ENCODE results near the gene ATP2B1. TPM values are rescaled to one million over a fixed set of nuclear protein-coding genes. Genes with fewer than 3 reads are reported as not detected.

The ATP2B1 gene
- total RNA-seq, 1 donor from 2014 or later = 105 TPM

DNA sequence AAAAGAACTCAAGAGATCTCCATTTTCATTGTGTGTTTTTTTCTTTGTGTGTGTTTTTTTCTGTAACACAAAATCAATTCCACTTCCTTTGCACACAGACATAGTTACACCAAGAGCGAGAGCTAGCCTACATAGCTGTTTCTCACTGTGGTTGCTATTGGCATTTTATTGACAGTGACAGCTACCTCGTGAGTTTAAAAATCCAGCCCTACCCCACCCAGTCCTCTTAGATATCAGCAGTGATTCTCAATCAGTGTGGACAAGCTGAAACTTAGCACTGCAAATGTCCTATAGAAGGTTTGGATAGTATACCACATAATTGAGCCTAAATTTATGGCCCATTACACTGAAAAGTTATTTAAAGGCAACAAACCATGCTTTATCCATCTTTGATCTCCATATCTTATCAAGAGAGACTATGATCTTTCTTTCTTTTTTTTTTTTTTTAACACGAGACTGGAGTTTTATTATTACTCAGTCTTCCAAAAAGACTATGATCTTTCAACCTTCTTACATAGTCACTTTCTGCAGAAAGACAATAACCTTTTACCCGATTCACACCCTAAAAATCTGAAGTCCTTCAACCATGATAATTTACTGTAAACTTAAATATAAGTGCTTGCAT, 46.8 kb downstream of the ATP2B1 start:
- Mint-ChIP-seq H3K27me3 (no peaks in the 10 kb centered on the region), H3K4me3 (ENCODE audit: low read depth) (no peak overlapping the region), H3K27ac (no peak overlapping the region), H3K36me3 (ENCODE audit: insufficient read depth) (peaks cover 2% of the 10 kb centered on the region), H3K4me1 (ENCODE audit: low read depth) (peaks cover 52% of the 10 kb centered on the region), H3K9me3 (ENCODE audit: low read depth) (peaks cover 4% of the 10 kb centered on the region)
- TF ChIP-seq, protein P1, sequence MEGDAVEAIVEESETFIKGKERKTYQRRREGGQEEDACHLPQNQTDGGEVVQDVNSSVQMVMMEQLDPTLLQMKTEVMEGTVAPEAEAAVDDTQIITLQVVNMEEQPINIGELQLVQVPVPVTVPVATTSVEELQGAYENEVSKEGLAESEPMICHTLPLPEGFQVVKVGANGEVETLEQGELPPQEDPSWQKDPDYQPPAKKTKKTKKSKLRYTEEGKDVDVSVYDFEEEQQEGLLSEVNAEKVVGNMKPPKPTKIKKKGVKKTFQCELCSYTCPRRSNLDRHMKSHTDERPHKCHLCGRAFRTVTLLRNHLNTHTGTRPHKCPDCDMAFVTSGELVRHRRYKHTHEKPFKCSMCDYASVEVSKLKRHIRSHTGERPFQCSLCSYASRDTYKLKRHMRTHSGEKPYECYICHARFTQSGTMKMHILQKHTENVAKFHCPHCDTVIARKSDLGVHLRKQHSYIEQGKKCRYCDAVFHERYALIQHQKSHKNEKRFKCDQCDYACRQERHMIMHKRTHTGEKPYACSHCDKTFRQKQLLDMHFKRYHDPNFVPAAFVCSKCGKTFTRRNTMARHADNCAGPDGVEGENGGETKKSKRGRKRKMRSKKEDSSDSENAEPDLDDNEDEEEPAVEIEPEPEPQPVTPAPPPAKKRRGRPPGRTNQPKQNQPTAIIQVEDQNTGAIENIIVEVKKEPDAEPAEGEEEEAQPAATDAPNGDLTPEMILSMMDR (IDR thresholded peaks at IDR 0.05; ENCODE audit: unreplicated experiment) = no peak
- no peak for DNase-seq (ENCODE audit: low spot score, unreplicated experiment)

DNA sequence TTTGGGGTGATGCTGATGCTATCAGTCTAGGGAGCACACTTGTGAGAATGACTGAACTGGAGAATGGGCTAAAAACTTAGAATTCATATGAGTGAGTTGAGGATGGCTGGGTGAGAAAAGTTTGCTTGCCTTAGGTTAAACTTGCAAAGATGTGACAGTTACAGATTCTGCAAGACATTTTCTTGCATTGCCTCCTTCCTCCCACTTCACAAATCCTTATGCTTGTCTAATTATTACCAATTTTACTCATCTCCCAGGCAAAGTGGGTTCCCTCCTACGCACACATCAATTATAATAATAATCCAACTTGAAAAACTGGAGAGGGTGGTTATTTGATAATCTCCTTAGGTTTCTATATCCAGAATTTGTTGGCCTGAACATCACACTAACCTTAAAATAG, 50.9 kb downstream of the ATP2B1 start:
- H3K4me1 Mint-ChIP-seq (ENCODE audit: low read depth) = peaks cover 44% of the 10 kb centered on the region
- H3K27me3 Mint-ChIP-seq = no peaks in the 10 kb centered on the region
- H3K4me3 Mint-ChIP-seq (ENCODE audit: low read depth) = no peak overlapping the region
- H3K9me3 Mint-ChIP-seq (ENCODE audit: low read depth) = no peaks in the 10 kb centered on the region
- no peak overlapping the region for H3K27ac Mint-ChIP-seq
- peaks cover 8% of the 10 kb centered on the region for H3K36me3 Mint-ChIP-seq (ENCODE audit: insufficient read depth)
- DNase-seq (ENCODE audit: low spot score, unreplicated experiment) = no peak
- TF ChIP-seq, protein P1 (IDR thresholded peaks at IDR 0.05; ENCODE audit: unreplicated experiment) = no peak

DNA sequence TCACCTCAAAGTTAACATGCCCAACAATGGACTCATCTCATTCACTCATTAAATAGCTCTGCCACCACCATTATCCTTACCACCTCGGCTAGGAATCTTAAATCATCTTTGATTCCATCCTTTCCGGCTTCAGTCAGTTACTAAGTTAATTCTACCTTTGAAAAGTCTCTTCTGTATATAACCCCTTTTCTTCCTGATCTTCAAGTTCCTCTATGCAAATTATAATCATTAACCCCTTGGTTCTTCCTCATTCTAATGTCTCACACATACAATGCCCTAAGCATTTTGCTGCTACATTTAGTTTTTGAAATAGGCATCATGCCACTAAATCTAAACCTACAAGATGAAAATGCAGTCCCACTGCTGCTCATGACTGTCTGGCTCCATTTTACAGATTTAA, 51.6 kb downstream of the ATP2B1 start:
- Mint-ChIP-seq H3K4me1 (ENCODE audit: low read depth) (peaks cover 39% of the 10 kb centered on the region), H3K27me3 (no peaks in the 10 kb centered on the region), H3K27ac (no peak overlapping the region), H3K9me3 (ENCODE audit: low read depth) (no peaks in the 10 kb centered on the region), H3K4me3 (ENCODE audit: low read depth) (no peak overlapping the region), H3K36me3 (ENCODE audit: insufficient read depth) (peaks cover 10% of the 10 kb centered on the region)
- TF ChIP-seq, protein P1 (IDR thresholded peaks at IDR 0.05; ENCODE audit: unreplicated experiment) = no peak
- no peak for DNase-seq (ENCODE audit: low spot score, unreplicated experiment)

DNA sequence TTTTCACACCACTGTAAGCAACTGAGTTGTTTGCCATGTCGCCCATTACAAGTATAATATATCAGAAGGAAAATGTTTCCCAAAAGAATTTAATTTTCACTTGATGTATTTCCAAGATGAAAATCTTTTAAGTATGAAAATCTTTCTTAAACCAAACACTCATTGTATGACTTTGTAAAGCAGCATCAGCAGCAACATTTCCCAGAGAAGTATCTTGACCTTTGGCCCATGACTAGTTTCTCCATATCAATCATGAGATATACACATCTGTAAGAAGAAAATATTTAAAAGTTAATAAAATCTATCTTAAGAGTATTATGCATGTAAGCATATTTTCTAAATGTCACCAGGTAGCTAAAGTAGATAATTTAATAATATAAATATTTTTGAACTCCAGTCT, 52.8 kb downstream of the ATP2B1 start:
- H3K4me1 Mint-ChIP-seq (ENCODE audit: low read depth) = peaks cover 32% of the 10 kb centered on the region
- TF ChIP-seq, protein P1 (IDR thresholded peaks at IDR 0.05; ENCODE audit: unreplicated experiment) = no peak
- H3K27ac Mint-ChIP-seq = no peak overlapping the region
- H3K27me3 Mint-ChIP-seq = no peaks in the 10 kb centered on the region
- DNase-seq (ENCODE audit: low spot score, unreplicated experiment) = no peak
- no peak overlapping the region for H3K4me3 Mint-ChIP-seq (ENCODE audit: low read depth)
- no peaks in the 10 kb centered on the region for H3K9me3 Mint-ChIP-seq (ENCODE audit: low read depth)
- H3K36me3 Mint-ChIP-seq (ENCODE audit: insufficient read depth) = peaks cover 18% of the 10 kb centered on the region

DNA sequence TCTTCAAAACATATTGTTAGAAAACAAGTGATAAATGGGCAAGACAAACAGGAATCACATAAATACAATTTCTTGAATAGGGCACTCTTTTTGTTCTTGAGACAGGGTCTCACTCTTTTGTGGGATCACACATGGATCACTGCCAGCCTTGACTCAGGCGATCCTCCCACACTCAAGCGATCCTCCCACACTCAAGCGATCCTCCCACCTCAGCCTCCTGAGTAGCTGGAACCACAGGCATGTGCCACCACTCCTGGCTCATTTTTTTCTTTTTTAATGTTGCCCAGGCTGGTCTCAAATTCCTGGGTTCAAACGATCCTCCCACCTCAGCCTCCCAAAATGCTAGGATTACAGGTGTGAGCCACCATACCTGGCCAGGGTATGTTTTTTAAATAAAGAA, 57.4 kb downstream of the ATP2B1 start:
- Mint-ChIP-seq H3K27me3 (no peaks in the 10 kb centered on the region), H3K4me1 (ENCODE audit: low read depth) (peaks cover 17% of the 10 kb centered on the region), H3K27ac (no peak overlapping the region), H3K4me3 (ENCODE audit: low read depth) (no peak overlapping the region), H3K36me3 (ENCODE audit: insufficient read depth) (peaks cover 28% of the 10 kb centered on the region), H3K9me3 (ENCODE audit: low read depth) (no peaks in the 10 kb centered on the region)
- TF ChIP-seq, protein P1 (IDR thresholded peaks at IDR 0.05; ENCODE audit: unreplicated experiment) = no peak
- DNase-seq (ENCODE audit: low spot score, unreplicated experiment) = no peak
